ENCODE measurements around the gene CNGB1. TPM values are rescaled to one million over a fixed set of nuclear protein-coding genes. Genes with fewer than 3 reads are reported as not detected.
A peak's percentile ranks its signal among the peaks of the same experiment; 100 is the strongest.

CNGB1 gene
- total and polyA plus RNA-seq, 2 of the 13 experiments (the other 11 are each of a cell fraction or from before 2014, with no cell fraction given), result 0.02 to 0.15 TPM

GRCh38 chr16:57912529-57913260, 58.2 kb downstream of the CNGB1 start (continued):
- 0 out of 2 replicates have a peak, but pooled peaks have one; percentile 51 for TF ChIP-seq PLRG1 (conservative IDR thresholded peaks at IDR 0.05)
- TF ChIP-seq ETS1 (CRISPR knock-in tag; IDR thresholded peaks at IDR 0.05), result no peak
- TF ChIP-seq ZNF354B (CRISPR knock-in tag; IDR thresholded peaks at IDR 0.05), result 0 out of 2 replicates have a peak, but pooled peaks have one; percentile 52
- TF ChIP-seq CREB1 (IDR thresholded peaks at IDR 0.05), result peak; percentile 58; the same call in 1 of the 2 replicates
- no peak for TF ChIP-seq CREB1 (CRISPR knock-in tag; IDR thresholded peaks at IDR 0.05)
- no peak for TF ChIP-seq YY1 (IDR thresholded peaks at IDR 0.05; ENCODE audit: insufficient read depth, insufficient replicate concordance, low read depth, low read length)
- TF ChIP-seq TRIM22 (IDR thresholded peaks at IDR 0.05), result peak; percentile 87; the same call in 1 of the 2 replicates
- TF ChIP-seq IRF1 (CRISPR knock-in tag; IDR thresholded peaks at IDR 0.05; ENCODE audit: low read depth), result no peak
- no peak for TF ChIP-seq ZNF792 (CRISPR knock-in tag; IDR thresholded peaks at IDR 0.05)
- no peak for TF ChIP-seq RELA (CRISPR knock-in tag; IDR thresholded peaks at IDR 0.05)
- peak; percentile 52; the same call in 1 of the 2 replicates for TF ChIP-seq FOXK2 (IDR thresholded peaks at IDR 0.05)
- 0 out of 2 replicates have a peak, but pooled peaks have one; percentile 47 for TF ChIP-seq NONO (IDR thresholded peaks at IDR 0.05)
- no peak for TF ChIP-seq NONO (CRISPR knock-in tag; conservative IDR thresholded peaks at IDR 0.05)
- TF ChIP-seq ATF2 (CRISPR knock-in tag; IDR thresholded peaks at IDR 0.05), result no peak
- no peak for TF ChIP-seq ZSCAN29 (CRISPR knock-in tag; conservative IDR thresholded peaks at IDR 0.05)
- no peak for TF ChIP-seq TCF12 (IDR thresholded peaks at IDR 0.05)
- no peak for TF ChIP-seq TCF12 (CRISPR knock-in tag; IDR thresholded peaks at IDR 0.05)
- no peak for TF ChIP-seq MAFG (CRISPR knock-in tag; IDR thresholded peaks at IDR 0.05)
- TF ChIP-seq DRAP1 (CRISPR knock-in tag; IDR thresholded peaks at IDR 0.05), result no peak
- TF ChIP-seq GATA4 (IDR thresholded peaks at IDR 0.05; ENCODE audit: borderline replicate concordance, low read depth), result no peak
- no peak for TF ChIP-seq ZNF512B (CRISPR knock-in tag; IDR thresholded peaks at IDR 0.05; ENCODE audit: borderline replicate concordance)
- TF ChIP-seq PHB2 (IDR thresholded peaks at IDR 0.05; ENCODE audit: partially characterized antibody), result peak; percentile 98
- no peak for TF ChIP-seq ZNF24 (IDR thresholded peaks at IDR 0.05)
- no peak for TF ChIP-seq ZFP90 (CRISPR knock-in tag; IDR thresholded peaks at IDR 0.05; ENCODE audit: borderline replicate concordance)

Measured in HepG2 (cell line).